K562 (cell line): Measurements from ENCODE around the gene PTH1R. TPM values are rescaled to one million over a fixed set of nuclear protein-coding genes. Genes with fewer than 3 reads are reported as not detected.

ENCODE experiments used
- CC2D1A ChIP-seq: fragments of 450-650 bp; IDR thresholded peaks from 2 replicates; pipeline ENCODE4 v1.6.1; 2017; ENCODE audit warnings: mild to moderate bottlenecking
- JUND ChIP-seq, 2 experiments: IDR thresholded peaks; 2 replicates in 1 of 2; 3 replicates in 1 of 2; pipeline ENCODE4 v1.6.1; 2011; ENCODE audit warnings: borderline replicate concordance in 2 of 2, low read depth in 2 of 2, low read length in 2 of 2, improper control_type of control experiment in 1 of 2, missing biosample characterization in 1 of 2, missing genetic modification characterization in 1 of 2, missing genetic modification reagents in 1 of 2
- MTF1 ChIP-seq: fragments of 250-450 bp; sonication (Bioruptor Pico); IDR thresholded peaks from 2 replicates; pipeline ENCODE4 v1.9.0; 2021; ENCODE audit warnings: moderate library complexity, mild to moderate bottlenecking, inconsistent platforms, borderline replicate concordance
- NR4A1 ChIP-seq, 2 experiments: fragments of 250-450 bp in 1 of 2; fragments of 450-650 bp in 1 of 2; sonication (Bioruptor Pico) in 1 of 2; IDR thresholded peaks; 2 replicates each; pipeline versions ENCODE4 v1.4.0 to v1.6.1; 2016 to 2020; ENCODE audit warnings: mild to moderate bottlenecking in 2 of 2, missing compliant biosample characterization in 1 of 2, missing genetic modification characterization in 1 of 2, moderate library complexity in 1 of 2
- REST ChIP-seq, 2 experiments: fragments of 450-650 bp; formaldehyde crosslinking in 1 of 2; IDR thresholded peaks; 2 replicates each; pipeline versions ENCODE4 v1.4.0 to v1.6.1; 2014 to 2020; ENCODE audit warnings: mild to moderate bottlenecking in 2 of 2, borderline replicate concordance in 1 of 2, low read depth in 1 of 2
- SAFB ChIP-seq: fragments of 200-400 bp; formaldehyde crosslinking; IDR thresholded peaks from 2 replicates; pipeline ENCODE4 v1.6.1; 2017; ENCODE audit warnings: low read depth, low read length, borderline replicate concordance
- SMARCA5 ChIP-seq: fragments of 450-650 bp; IDR thresholded peaks from 2 replicates; pipeline ENCODE4 v1.6.1; 2016
- VEZF1 ChIP-seq: fragments of 200-800 bp; sonication (Bioruptor generic); IDR thresholded peaks from 2 replicates; pipeline ENCODE4 v1.6.1; 2017; ENCODE audit warnings: missing genetic modification characterization, missing compliant biosample characterization
- ZBTB2 ChIP-seq: fragments of 450-650 bp; IDR thresholded peaks from 2 replicates; pipeline ENCODE4 v1.6.1; 2016; ENCODE audit warnings: antibody characterized with exemption
- ZNF24 ChIP-seq: fragments of 450-650 bp; IDR thresholded peaks from 2 replicates; pipeline ENCODE4 v1.6.1; 2016
- ZNF592 ChIP-seq: fragments of 450-650 bp; IDR thresholded peaks from 2 replicates; pipeline ENCODE4 v1.6.1; 2017; ENCODE audit warnings: antibody characterized with exemption, mild to moderate bottlenecking
- polyA plus RNA-seq, 8 experiments: library from polyadenylated mRNA; depleted of rRNA in 4 of 8; stranded (reverse) in 5 of 8; unstranded in 3 of 8; fragments of >200 nt; fragmentation: Nextera tagmentation in 2 of 8; fragmentation: Illumina TruSeq in 1 of 8; extraction: Ambion mirVana in 2 of 8; extraction: Trizol in 1 of 8; gene quantifications; 2 replicates each; pipeline versions ENCODE4 v1.2.1 to v1.2.3, GENCODE V29; 2011 to 2014; ENCODE audit warnings: inconsistent platforms in 1 of 8, missing spikeins in 1 of 8
- total RNA-seq, 7 experiments: library from RNA; depleted of rRNA in 6 of 7; stranded (reverse); fragments of >200 nt in 6 of 7; fragmentation: Illumina TruSeq in 2 of 7; extraction: Trizol in 2 of 7; gene quantifications; 2 replicates each; pipeline versions ENCODE4 v1.2.1 to v1.2.3, GENCODE V29; 2011 to 2021; ENCODE audit warnings: low replicate concordance in 1 of 7

Gene PTH1R
- total and polyA plus RNA-seq, 9 of the 15 experiments (the other 6 are each of a cell fraction or from before 2014, with no cell fraction given), result not detected

GRCh38 chr3:46895204-46895660 lies 17.7 kb downstream of the PTH1R start (continued):
- TF ChIP-seq REST (IDR thresholded peaks at IDR 0.05; ENCODE audit: borderline replicate concordance), result peak; percentile 90
- no peak for TF ChIP-seq REST (CRISPR knock-in tag; IDR thresholded peaks at IDR 0.05; ENCODE audit: low read depth)
- TF ChIP-seq JUND (IDR thresholded peaks at IDR 0.05; ENCODE audit: borderline replicate concordance, low read depth, low read length), result peak; percentile 30; the same call in 1 of the 2 replicates
- peak; percentile 63; the same call in 2 of the 3 replicates for TF ChIP-seq JUND (tag; IDR thresholded peaks at IDR 0.05; ENCODE audit: borderline replicate concordance, low read depth, low read length)
- TF ChIP-seq MTF1 (CRISPR knock-in tag), result no peak
- TF ChIP-seq VEZF1 (CRISPR knock-in tag), result peak; percentile 72
- TF ChIP-seq SAFB, result peak; percentile 85; the same call in 1 of the 2 replicates
- TF ChIP-seq NR4A1 (CRISPR knock-in tag; IDR thresholded peaks at IDR 0.05), result no peak
- TF ChIP-seq NR4A1 (tag; IDR thresholded peaks at IDR 0.05), result no peak
- peak; percentile 83 for TF ChIP-seq CC2D1A
- no peak for TF ChIP-seq SMARCA5
- peak; percentile 71; the same call in 1 of the 2 replicates for TF ChIP-seq ZBTB2
- TF ChIP-seq ZNF24, result 0 out of 2 replicates have a peak, but pooled peaks have one; percentile 58
- TF ChIP-seq ZNF592, result no peak
